Measurements from ENCODE around the gene RUNX3.

DNA sequence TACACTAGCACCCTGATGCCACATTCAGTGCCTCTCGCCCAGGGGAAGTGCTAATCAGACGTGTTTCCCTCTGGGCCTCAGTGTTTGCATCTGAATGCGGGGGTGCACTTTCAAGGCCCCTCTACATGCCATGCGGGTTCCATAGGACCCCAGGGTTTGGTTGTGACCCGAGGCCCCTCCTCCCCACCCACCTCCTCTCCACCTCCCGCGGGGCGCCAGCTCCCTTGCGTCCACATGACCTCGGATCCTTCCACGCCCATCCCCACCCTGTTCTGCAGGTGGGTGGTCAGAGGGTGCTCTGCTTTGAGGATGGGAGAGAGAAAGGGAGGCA, 5.1 kb upstream of the RUNX3 start:
- TF ChIP-seq POLR2AphosphoS5 (IDR thresholded peaks at IDR 0.05; ENCODE audit: insufficient read depth, low read depth, low read length) (no peak), JUN (IDR thresholded peaks at IDR 0.05; ENCODE audit: borderline replicate concordance, insufficient read depth, insufficient read length, low read depth) (no peak), POLR2A (IDR thresholded peaks at IDR 0.05; ENCODE audit: low read depth, low read length) (no peak)
- TF ChIP-seq, protein P1, sequence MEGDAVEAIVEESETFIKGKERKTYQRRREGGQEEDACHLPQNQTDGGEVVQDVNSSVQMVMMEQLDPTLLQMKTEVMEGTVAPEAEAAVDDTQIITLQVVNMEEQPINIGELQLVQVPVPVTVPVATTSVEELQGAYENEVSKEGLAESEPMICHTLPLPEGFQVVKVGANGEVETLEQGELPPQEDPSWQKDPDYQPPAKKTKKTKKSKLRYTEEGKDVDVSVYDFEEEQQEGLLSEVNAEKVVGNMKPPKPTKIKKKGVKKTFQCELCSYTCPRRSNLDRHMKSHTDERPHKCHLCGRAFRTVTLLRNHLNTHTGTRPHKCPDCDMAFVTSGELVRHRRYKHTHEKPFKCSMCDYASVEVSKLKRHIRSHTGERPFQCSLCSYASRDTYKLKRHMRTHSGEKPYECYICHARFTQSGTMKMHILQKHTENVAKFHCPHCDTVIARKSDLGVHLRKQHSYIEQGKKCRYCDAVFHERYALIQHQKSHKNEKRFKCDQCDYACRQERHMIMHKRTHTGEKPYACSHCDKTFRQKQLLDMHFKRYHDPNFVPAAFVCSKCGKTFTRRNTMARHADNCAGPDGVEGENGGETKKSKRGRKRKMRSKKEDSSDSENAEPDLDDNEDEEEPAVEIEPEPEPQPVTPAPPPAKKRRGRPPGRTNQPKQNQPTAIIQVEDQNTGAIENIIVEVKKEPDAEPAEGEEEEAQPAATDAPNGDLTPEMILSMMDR (IDR thresholded peaks at IDR 0.05; ENCODE audit: extremely low read depth in 1 of 2, insufficient read depth in 1 of 2, low read depth in 1 of 2, low read length in 2 of 2): no peak
- TF ChIP-seq, protein P2, sequence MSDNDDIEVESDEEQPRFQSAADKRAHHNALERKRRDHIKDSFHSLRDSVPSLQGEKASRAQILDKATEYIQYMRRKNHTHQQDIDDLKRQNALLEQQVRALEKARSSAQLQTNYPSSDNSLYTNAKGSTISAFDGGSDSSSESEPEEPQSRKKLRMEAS (IDR thresholded peaks at IDR 0.05; ENCODE audit: insufficient read depth, insufficient read length): no peak
